Panc1 (cell line): ENCODE results near the gene EIF4E1B. TPM values are rescaled to one million over a fixed set of nuclear protein-coding genes. Genes with fewer than 3 reads are reported as not detected.

Experiments used
- ATAC-seq: fragments of 200-7000 bp; cut with Tn5 transposase; 2 replicates; pipeline ENCODE4 v1.9.1; 2020; ENCODE audit warnings: mild to moderate bottlenecking, moderate library complexity
- BruUV-seq: library from RNA; stranded (reverse); fragments of 400-500 nt; replicated peaks from 2 replicates; lab custom pipeline; 2021; lab: Mats Ljungman, UMichigan
- CTCF ChIA-PET: fragments of 300-600 bp; sonication (Branson Sonifier 250); formaldehyde crosslinking; loops from one replicate; lab custom pipeline; 2022; ENCODE audit warnings: antibody characterized with exemption; lab: Charles Lee
- POLR2A ChIA-PET: fragments of 300-600 bp; sonication (Branson Sonifier 250); formaldehyde crosslinking; loops from one replicate; lab custom pipeline; 2022; ENCODE audit warnings: antibody characterized with exemption; lab: Charles Lee
- DNase-seq: peaks from one replicate; pipeline ENCODE4 v3.0.0-alpha.2; 2010; ENCODE audit warnings: low read depth, low spot score
- H3K27ac ChIP-seq: 2 replicates; pipeline ENCODE4 v1.5.1; 2011; ENCODE audit warnings: mild to moderate bottlenecking, low read length, inconsistent platforms
- H3K27me3 ChIP-seq: fragments of 200-500 bp; sonication (Bioruptor generic); 2 replicates; pipeline ENCODE4 v1.6.0; 2014; ENCODE audit warnings: low read length, inconsistent platforms; ENCODE audit not compliant: control insufficient read depth, insufficient read depth
- H3K36me3 ChIP-seq: fragments of 200-500 bp; sonication (Bioruptor generic); 2 replicates; pipeline ENCODE4 v1.5.1; 2014; ENCODE audit warnings: inconsistent platforms, mild to moderate bottlenecking, low read length, moderate library complexity; ENCODE audit not compliant: control insufficient read depth, insufficient read depth
- H3K4me1 ChIP-seq: 2 replicates; pipeline ENCODE4 v1.5.1; 2011; ENCODE audit warnings: inconsistent platforms, mild to moderate bottlenecking, low read length, moderate library complexity; ENCODE audit not compliant: control insufficient read depth, insufficient read depth
- H3K4me3 ChIP-seq, 2 experiments: 2 replicates each; pipeline ENCODE4 v1.5.1; 2011 to 2012; ENCODE audit warnings: low read depth in 2 of 2, low read length in 2 of 2, mild to moderate bottlenecking in 2 of 2, inconsistent platforms in 1 of 2, moderate library complexity in 1 of 2
- H3K9me3 ChIP-seq: fragments of 200-500 bp; sonication (Bioruptor generic); 2 replicates; pipeline ENCODE4 v1.5.1; 2014; ENCODE audit warnings: low read depth, mild to moderate bottlenecking, inconsistent platforms, low read length, moderate library complexity; ENCODE audit not compliant: control insufficient read depth, insufficient read depth
- POLR2AphosphoS5 ChIP-seq: IDR thresholded peaks from 2 replicates; pipeline ENCODE4 v1.6.1; 2012; ENCODE audit warnings: mild to moderate bottlenecking, low read depth, low read length, moderate library complexity
- SIN3A ChIP-seq: IDR thresholded peaks from 2 replicates; pipeline ENCODE4 v1.6.1; 2012; ENCODE audit warnings: low read depth, mild to moderate bottlenecking, low read length, moderate library complexity, borderline replicate concordance; ENCODE audit not compliant: insufficient read depth
- TCF7L2 ChIP-seq: IDR thresholded peaks from 2 replicates; pipeline ENCODE4 v1.6.1; 2011; ENCODE audit warnings: mild to moderate bottlenecking, low read depth, low read length, inconsistent platforms
- in situ Hi-C: cut with HindIII; loops from 2 replicates; pipeline ENCODE4 v1.10.0; 2016; ENCODE audit warnings: low sequenced_read_pairs, low pct_unique_long_range_greater_than_20kb
- intact Hi-C: fragments of 100-400 bp; cut with micrococcal nuclease; formaldehyde crosslinking; loops from one replicate; pipeline ENCODE4 v1.10.0; 2022; ENCODE audit not compliant: unreplicated experiment
- microRNA-seq: library from miRNA; unstranded; fragments of <30 nt; microRNA quantifications from one replicate; pipeline ENCODE4 v1.1.0, GENCODE V29; 2020; ENCODE audit not compliant: unreplicated experiment
- total RNA-seq: library from RNA; stranded (reverse); gene quantifications from one replicate; pipeline ENCODE4 v1.2.1, GENCODE V29; 2021; ENCODE audit not compliant: unreplicated experiment
- TF ChIP-seq, protein P1 (sequence below): fragments of 450-650 bp; IDR thresholded peaks from 2 replicates; pipeline ENCODE4 v1.5.1; 2017; ENCODE audit warnings: mild to moderate bottlenecking
- TF ChIP-seq, protein P2 (sequence below), 2 experiments: IDR thresholded peaks; 2 replicates each; pipeline ENCODE4 v1.6.1; 2011 to 2012; ENCODE audit warnings: low read depth in 2 of 2, control low read depth in 1 of 2, low read length in 1 of 2, mild to moderate bottlenecking in 1 of 2, moderate library complexity in 1 of 2; ENCODE audit not compliant: insufficient read depth in 1 of 2

Gene EIF4E1B
- total RNA-seq, 1 experiment from 2014 or later = not detected

DNA sequence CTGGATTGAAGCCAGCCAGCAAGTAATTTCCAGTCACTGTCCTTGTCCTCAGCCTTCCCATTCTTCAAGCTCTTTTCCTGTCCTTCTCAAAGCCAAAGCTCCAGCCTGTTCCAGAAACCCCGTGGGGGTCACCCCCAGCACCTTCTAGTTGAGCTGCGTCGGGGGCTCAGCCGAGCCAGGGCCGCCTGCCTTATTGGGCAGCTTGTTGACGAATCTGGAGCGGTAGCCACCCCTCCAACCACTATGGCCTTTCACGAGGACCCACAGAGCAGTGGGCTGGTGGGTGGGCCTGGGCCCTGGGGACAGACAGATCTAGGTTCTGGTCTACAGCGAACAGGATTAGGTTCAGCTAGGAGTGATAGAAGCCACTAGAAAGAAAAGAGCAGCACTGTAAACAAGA, 64.2 kb downstream of the EIF4E1B start:
- ChIA-PET POLR2A (no interaction called here), CTCF (no interaction called here)
- Histone ChIP-seq H3K4me1 (no peaks in the 10 kb centered on the region; the same call in 1 of the 2 replicates), H3K27ac (no peak overlapping the region), H3K27me3 (no peaks in the 10 kb centered on the region), H3K4me3 (no peak overlapping the region), H3K9me3 (no peaks in the 10 kb centered on the region), H3K36me3 (no peaks in the 10 kb centered on the region)
- ATAC-seq = no peak
- intact Hi-C loops (no loop called here), in situ Hi-C loops (no loop called here)
- BruUV-seq = no TSS peak
- TF ChIP-seq, protein P1, sequence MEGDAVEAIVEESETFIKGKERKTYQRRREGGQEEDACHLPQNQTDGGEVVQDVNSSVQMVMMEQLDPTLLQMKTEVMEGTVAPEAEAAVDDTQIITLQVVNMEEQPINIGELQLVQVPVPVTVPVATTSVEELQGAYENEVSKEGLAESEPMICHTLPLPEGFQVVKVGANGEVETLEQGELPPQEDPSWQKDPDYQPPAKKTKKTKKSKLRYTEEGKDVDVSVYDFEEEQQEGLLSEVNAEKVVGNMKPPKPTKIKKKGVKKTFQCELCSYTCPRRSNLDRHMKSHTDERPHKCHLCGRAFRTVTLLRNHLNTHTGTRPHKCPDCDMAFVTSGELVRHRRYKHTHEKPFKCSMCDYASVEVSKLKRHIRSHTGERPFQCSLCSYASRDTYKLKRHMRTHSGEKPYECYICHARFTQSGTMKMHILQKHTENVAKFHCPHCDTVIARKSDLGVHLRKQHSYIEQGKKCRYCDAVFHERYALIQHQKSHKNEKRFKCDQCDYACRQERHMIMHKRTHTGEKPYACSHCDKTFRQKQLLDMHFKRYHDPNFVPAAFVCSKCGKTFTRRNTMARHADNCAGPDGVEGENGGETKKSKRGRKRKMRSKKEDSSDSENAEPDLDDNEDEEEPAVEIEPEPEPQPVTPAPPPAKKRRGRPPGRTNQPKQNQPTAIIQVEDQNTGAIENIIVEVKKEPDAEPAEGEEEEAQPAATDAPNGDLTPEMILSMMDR = no peak
- TF ChIP-seq, protein P2, sequence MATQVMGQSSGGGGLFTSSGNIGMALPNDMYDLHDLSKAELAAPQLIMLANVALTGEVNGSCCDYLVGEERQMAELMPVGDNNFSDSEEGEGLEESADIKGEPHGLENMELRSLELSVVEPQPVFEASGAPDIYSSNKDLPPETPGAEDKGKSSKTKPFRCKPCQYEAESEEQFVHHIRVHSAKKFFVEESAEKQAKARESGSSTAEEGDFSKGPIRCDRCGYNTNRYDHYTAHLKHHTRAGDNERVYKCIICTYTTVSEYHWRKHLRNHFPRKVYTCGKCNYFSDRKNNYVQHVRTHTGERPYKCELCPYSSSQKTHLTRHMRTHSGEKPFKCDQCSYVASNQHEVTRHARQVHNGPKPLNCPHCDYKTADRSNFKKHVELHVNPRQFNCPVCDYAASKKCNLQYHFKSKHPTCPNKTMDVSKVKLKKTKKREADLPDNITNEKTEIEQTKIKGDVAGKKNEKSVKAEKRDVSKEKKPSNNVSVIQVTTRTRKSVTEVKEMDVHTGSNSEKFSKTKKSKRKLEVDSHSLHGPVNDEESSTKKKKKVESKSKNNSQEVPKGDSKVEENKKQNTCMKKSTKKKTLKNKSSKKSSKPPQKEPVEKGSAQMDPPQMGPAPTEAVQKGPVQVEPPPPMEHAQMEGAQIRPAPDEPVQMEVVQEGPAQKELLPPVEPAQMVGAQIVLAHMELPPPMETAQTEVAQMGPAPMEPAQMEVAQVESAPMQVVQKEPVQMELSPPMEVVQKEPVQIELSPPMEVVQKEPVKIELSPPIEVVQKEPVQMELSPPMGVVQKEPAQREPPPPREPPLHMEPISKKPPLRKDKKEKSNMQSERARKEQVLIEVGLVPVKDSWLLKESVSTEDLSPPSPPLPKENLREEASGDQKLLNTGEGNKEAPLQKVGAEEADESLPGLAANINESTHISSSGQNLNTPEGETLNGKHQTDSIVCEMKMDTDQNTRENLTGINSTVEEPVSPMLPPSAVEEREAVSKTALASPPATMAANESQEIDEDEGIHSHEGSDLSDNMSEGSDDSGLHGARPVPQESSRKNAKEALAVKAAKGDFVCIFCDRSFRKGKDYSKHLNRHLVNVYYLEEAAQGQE (IDR thresholded peaks at IDR 0.05; ENCODE audit: insufficient read depth in 1 of 2, low read depth in 2 of 2, low read length in 1 of 2) = no peak
- TF ChIP-seq SIN3A (no peak), POLR2AphosphoS5 (no peak), TCF7L2 (no peak)
- DNase-seq = no peak

DNA sequence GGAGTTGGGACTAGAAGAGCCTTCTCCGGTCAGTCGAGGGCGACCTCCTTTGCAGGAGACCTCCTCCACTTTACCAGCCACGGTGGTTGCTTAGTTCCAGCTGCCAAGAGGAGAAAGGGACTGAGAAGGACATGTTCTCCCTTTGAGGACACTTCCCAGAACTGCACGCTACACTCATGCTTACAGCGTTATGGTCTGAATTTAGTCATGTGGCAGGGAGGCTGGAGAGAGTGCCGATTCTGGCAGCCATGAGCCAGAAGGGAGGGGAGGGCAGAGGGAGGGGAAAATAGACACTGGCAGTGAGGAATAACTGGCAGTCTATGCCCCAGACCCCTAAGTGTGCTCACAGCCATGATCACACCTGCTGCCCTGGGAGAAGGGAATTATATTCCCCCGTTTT, 64.6 kb downstream of the EIF4E1B start:
- Histone ChIP-seq H3K36me3 (no peaks in the 10 kb centered on the region), H3K27ac (no peak overlapping the region), H3K4me3 (no peak overlapping the region), H3K27me3 (no peaks in the 10 kb centered on the region), H3K4me1 (no peaks in the 10 kb centered on the region; the same call in 1 of the 2 replicates), H3K9me3 (no peaks in the 10 kb centered on the region)
- in situ Hi-C loops (no loop called here), intact Hi-C loops (no loop called here)
- no peak for TF ChIP-seq SIN3A
- no peak for TF ChIP-seq TCF7L2
- TF ChIP-seq, protein P1 = no peak
- DNase-seq = no peak
- ChIA-PET CTCF (no interaction called here), POLR2A (no interaction called here)
- no peak for ATAC-seq
- no TSS peak for BruUV-seq

Small RNA genes within 50 kb of the gene (microRNA-seq; reads per million reads assigned to microRNA genes)
- not detected for gene MIR4281

Other genes starting within 250 kb of the EIF4E1B start
- gene NOP16, start 242.1 kb upstream of the EIF4E1B start, total RNA-seq = 76.2 TPM
- gene HIGD2A, start 241.9 kb upstream of the EIF4E1B start, total RNA-seq = 162 TPM
- 124 TPM for gene CLTB, start 214.1 kb upstream of the EIF4E1B start, total RNA-seq
- gene FAF2, start 182.3 kb upstream of the EIF4E1B start, total RNA-seq = 86.6 TPM
- 113 TPM for gene RNF44, start 93.3 kb upstream of the EIF4E1B start, total RNA-seq
- gene CDHR2, start 81.3 kb upstream of the EIF4E1B start, total RNA-seq = 0.72 TPM
- gene GPRIN1, start 20.5 kb upstream of the EIF4E1B start, total RNA-seq = 18.9 TPM
- 0.77 TPM for gene SNCB, start 141 bp upstream of the EIF4E1B start, total RNA-seq
- gene TSPAN17, start 16.8 kb downstream of the EIF4E1B start, total RNA-seq = 64.7 TPM
- gene UNC5A, start 179.9 kb downstream of the EIF4E1B start, total RNA-seq = 0.13 TPM